ENCODE data around the gene MYO1D. TPM values are rescaled to one million over a fixed set of nuclear protein-coding genes. Genes with fewer than 3 reads are reported as not detected.

The MYO1D gene
- total RNA-seq, 1 donor from 2014 or later: 36.9 TPM

DNA sequence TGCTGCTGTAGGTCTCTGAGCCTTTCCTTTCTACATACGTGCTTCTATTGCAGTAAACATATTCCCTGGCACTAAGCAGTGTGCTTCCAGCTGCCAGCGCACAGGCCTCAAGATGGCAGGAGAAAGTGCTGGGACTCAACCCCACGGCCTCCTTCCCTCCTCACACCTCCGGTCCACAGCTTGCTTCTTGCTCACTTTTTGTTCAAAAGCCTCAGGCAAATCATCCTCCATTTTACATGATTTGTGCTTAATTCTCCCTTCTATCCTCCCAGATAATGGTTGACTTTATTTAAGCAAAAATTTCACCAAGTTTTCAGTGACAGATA, 384.7 kb downstream of the MYO1D start:
- no peak for TF ChIP-seq CTCF (IDR thresholded peaks at IDR 0.05; ENCODE audit: unreplicated experiment)
- DNase-seq (ENCODE audit: low spot score, unreplicated experiment): no peak
- H3K4me1 Mint-ChIP-seq (ENCODE audit: low read depth): peaks cover 25% of the 10 kb centered on the region
- H3K27ac Mint-ChIP-seq: no peak overlapping the region
- H3K36me3 Mint-ChIP-seq (ENCODE audit: insufficient read depth): peaks cover 1% of the 10 kb centered on the region
- H3K4me3 Mint-ChIP-seq (ENCODE audit: low read depth): no peak overlapping the region
- H3K27me3 Mint-ChIP-seq: no peaks in the 10 kb centered on the region
- no peaks in the 10 kb centered on the region for H3K9me3 Mint-ChIP-seq (ENCODE audit: low read depth)

DNA sequence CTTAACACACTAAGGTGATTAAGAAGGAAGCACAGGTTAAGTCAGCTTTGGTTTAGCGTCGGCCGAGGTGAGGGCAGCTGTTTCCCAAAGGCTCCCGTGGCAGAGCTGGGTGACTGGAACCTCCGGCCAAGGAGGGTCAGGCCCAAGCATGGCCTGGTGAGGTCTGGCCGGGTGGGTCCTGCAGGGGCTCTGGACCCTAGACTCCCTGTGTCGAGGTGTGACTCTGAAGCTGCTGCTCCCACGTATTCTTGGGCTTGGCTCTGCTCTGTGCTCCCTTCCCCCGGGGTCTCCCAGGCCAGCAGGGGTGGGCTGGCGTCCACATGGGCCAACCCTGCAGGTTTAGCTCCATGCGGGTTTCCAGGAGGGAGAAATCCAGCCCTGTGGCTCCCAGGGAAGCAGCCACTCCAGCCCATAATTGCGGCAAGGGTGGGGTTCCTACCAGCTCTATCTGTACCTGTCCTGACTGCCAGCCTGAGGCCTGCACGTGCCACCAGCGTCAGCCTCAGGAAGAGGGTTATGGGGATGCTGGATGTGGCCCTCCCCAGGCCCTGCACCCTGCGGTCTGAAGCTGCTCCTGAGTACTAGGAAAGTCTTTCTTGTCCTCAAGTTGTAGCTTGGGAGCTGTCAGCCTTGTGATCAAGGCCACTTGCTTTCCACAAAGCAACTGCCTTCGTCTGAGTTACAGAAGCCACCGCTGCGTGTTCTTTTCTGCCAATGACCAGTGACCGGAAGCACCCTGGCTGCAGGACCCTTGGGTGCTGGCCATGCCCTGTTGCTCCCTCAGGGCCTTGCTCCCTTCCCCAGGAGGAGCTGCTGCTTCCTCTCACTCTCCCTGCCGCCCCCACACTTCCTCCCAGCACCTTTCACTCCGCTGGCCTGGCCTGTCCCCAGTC, 385.3 kb downstream of the MYO1D start:
- Mint-ChIP-seq H3K4me3 (ENCODE audit: low read depth) (no peak overlapping the region), H3K9me3 (ENCODE audit: low read depth) (no peaks in the 10 kb centered on the region), H3K36me3 (ENCODE audit: insufficient read depth) (peaks cover 1% of the 10 kb centered on the region), H3K27ac (no peak overlapping the region), H3K27me3 (no peaks in the 10 kb centered on the region), H3K4me1 (ENCODE audit: low read depth) (peaks cover 25% of the 10 kb centered on the region)
- DNase-seq (ENCODE audit: low spot score, unreplicated experiment): no peak
- TF ChIP-seq CTCF (IDR thresholded peaks at IDR 0.05; ENCODE audit: unreplicated experiment): no peak

DNA sequence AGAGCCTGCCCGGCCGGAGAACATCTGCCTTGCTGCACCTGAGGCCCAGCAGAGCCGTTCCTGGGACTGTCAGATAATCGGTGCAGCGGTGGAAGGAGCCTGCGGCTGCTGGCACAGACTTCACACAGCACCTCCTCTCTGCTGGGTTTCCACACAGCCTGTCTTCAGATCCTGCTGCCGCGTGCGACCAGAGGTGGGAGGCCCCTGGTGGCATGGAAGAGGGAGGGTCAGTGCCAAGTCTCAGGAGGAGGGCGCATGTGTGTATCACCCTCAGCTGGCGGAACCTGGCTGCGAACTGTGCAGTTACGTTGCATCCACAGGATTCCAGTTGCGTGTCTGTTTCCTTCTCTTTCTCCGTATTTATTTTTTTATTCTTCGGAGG, 386.8 kb downstream of the MYO1D start:
- Mint-ChIP-seq H3K4me3 (ENCODE audit: low read depth) (no peak overlapping the region), H3K27ac (no peak overlapping the region), H3K9me3 (ENCODE audit: low read depth) (no peaks in the 10 kb centered on the region), H3K27me3 (no peaks in the 10 kb centered on the region), H3K4me1 (ENCODE audit: low read depth) (peaks cover 25% of the 10 kb centered on the region), H3K36me3 (ENCODE audit: insufficient read depth) (peaks cover 1% of the 10 kb centered on the region)
- no peak for DNase-seq (ENCODE audit: low spot score, unreplicated experiment)
- TF ChIP-seq CTCF (IDR thresholded peaks at IDR 0.05; ENCODE audit: unreplicated experiment): no peak

DNA sequence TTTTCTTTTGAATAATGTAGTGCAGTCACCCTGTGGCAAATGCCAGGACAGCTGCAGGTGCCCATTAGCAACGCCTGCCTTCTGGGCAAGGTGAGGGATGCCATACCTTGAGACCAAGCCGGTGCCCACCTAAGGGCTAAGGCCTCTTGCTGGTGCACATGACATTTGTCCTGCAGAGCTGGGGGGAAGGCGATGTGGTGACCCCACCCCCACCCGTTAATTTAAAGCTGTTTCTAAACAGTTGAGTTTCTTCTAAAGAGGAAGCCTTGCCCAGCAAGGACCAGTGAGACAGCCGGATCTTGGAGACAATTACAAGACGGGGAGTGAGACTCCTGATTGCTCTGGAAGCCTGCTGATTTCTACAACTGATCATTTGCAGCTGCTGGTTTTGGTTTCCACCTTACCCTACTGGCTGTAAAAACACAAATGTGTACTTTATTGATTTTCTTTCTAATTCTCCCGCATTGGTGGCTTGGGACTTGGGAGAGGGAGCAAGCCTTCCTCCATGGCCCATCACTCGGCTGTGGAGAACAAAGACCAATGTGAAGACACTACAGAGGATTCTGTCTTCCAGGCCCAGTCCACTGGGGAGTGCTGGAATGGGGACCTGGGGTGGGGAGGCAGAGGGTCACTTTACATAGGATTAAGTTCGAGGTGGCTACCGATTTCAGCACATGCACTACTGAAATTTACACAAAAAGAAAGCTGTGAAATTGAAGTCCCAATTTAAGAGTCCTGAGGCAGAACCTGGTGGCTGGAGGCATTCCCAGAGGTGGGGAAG, 387.4 kb downstream of the MYO1D start:
- H3K27me3 Mint-ChIP-seq: no peaks in the 10 kb centered on the region
- DNase-seq (ENCODE audit: low spot score, unreplicated experiment): no peak
- peaks cover 25% of the 10 kb centered on the region for H3K4me1 Mint-ChIP-seq (ENCODE audit: low read depth)
- peaks cover 1% of the 10 kb centered on the region for H3K36me3 Mint-ChIP-seq (ENCODE audit: insufficient read depth)
- H3K4me3 Mint-ChIP-seq (ENCODE audit: low read depth): peak overlapping the region; percentile 65
- H3K27ac Mint-ChIP-seq: peak overlapping the region; percentile 41
- TF ChIP-seq CTCF (IDR thresholded peaks at IDR 0.05; ENCODE audit: unreplicated experiment): no peak
- H3K9me3 Mint-ChIP-seq (ENCODE audit: low read depth): no peaks in the 10 kb centered on the region

- peaks cover 1% of the 10 kb centered on the region for H3K36me3 Mint-ChIP-seq (ENCODE audit: insufficient read depth)
- H3K4me3 Mint-ChIP-seq (ENCODE audit: low read depth): peak overlapping the region; percentile 83
- H3K27me3 Mint-ChIP-seq: no peaks in the 10 kb centered on the region
- no peaks in the 10 kb centered on the region for H3K9me3 Mint-ChIP-seq (ENCODE audit: low read depth)
- H3K4me1 Mint-ChIP-seq (ENCODE audit: low read depth): peaks cover 25% of the 10 kb centered on the region
- DNase-seq (ENCODE audit: low spot score, unreplicated experiment): no peak
- TF ChIP-seq CTCF (IDR thresholded peaks at IDR 0.05; ENCODE audit: unreplicated experiment): no peak
- no peak overlapping the region for H3K27ac Mint-ChIP-seq
Measured at GRCh38 chr17:32488604-32489180, 388.2 kb downstream of the MYO1D start.

All from progenitor cell of endocrine pancreas (in vitro differentiated cells).